ENCODE measurements around the gene CIRBP.

DNA sequence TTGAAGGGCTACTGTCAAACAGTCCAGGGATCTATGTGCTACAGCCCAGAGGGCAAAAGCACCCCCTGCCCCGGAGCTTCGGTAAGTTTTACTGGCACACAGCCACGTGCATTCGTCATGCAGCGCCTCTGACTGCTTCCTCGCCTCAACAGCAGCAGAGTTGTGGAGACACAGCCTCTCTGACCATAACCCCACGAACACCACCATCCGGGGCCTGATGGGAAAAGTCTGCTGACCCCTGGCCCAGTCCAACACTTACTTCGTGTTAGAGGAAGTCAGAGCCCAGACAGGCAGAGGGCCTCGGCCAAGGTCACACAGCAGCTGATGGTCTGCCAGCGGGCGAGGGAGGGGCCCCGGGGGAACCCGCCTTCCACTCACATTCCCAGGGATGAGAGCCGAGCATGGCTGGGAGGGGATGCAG is 36.5 kb upstream of the CIRBP start:
- TF ChIP-seq POLR2A (IDR thresholded peaks at IDR 0.05) (no peak), POLR2AphosphoS5 (IDR thresholded peaks at IDR 0.05) (peak in 1 of 4 donors; percentile 20), EP300 (IDR thresholded peaks at IDR 0.05) (no peak)
- TF ChIP-seq, protein P1, sequence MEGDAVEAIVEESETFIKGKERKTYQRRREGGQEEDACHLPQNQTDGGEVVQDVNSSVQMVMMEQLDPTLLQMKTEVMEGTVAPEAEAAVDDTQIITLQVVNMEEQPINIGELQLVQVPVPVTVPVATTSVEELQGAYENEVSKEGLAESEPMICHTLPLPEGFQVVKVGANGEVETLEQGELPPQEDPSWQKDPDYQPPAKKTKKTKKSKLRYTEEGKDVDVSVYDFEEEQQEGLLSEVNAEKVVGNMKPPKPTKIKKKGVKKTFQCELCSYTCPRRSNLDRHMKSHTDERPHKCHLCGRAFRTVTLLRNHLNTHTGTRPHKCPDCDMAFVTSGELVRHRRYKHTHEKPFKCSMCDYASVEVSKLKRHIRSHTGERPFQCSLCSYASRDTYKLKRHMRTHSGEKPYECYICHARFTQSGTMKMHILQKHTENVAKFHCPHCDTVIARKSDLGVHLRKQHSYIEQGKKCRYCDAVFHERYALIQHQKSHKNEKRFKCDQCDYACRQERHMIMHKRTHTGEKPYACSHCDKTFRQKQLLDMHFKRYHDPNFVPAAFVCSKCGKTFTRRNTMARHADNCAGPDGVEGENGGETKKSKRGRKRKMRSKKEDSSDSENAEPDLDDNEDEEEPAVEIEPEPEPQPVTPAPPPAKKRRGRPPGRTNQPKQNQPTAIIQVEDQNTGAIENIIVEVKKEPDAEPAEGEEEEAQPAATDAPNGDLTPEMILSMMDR (IDR thresholded peaks at IDR 0.05), result no peak
